ENCODE data around the gene LRP11. TPM values are rescaled to one million over a fixed set of nuclear protein-coding genes. Genes with fewer than 3 reads are reported as not detected.

The LRP11 gene
- total and polyA plus RNA-seq, 2 of the 13 experiments (the other 11 are each of a cell fraction or from before 2014, with no cell fraction given) = 32.4 to 48.9 TPM

DNA sequence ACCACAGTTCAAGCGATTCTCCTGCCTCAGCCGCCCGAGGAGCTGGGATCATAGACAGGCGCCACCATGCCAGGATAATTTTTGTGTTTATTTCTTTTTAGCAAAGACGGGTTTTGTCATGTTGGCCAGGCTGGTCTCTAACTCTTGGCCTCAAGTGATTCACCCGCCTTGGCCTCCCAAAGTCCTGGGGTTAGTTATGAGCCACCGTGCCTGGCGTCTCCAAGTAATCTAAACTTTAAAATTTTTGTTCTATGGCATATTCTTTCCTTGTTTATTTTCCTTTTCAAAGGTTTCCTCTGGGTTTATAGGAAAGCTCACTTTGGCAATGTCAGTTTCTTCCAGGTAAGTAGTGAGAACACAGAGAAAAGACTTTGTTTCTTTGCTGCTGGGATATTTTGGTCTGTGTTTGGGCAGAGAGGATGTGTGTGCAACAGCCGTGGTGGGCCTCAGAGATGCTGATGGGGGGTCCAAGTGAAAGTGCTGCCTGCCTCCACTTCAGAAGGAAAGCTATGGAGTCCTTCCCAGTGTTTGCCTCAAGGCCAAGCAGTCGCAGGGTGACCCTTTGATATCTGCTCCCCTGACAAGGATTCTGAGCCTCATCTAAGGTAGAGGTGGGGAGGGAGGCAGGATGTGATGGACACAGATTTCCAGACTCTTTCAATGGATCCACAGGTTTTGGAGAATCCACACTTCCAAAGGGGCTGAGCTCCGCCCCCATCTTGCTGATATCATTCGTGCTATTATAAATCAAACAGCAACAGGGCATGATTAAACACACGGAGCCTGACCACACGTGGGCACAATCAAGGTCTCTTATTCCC lies 2.3 kb downstream of the LRP11 start (continued):
- TF ChIP-seq ZNF576 (CRISPR knock-in tag; IDR thresholded peaks at IDR 0.05) (no peak), ELF4 (CRISPR knock-in tag; IDR thresholded peaks at IDR 0.05; ENCODE audit: borderline replicate concordance) (no peak), ZNF605 (CRISPR knock-in tag; IDR thresholded peaks at IDR 0.05) (0 out of 2 replicates have a peak, but pooled peaks have one; percentile 0), GABPA (IDR thresholded peaks at IDR 0.05; ENCODE audit: low read depth, low read length) (no peak), GABPA (CRISPR knock-in tag; IDR thresholded peaks at IDR 0.05; ENCODE audit: low read depth) (no peak), ZNF503 (CRISPR knock-in tag; IDR thresholded peaks at IDR 0.05) (no peak), AKNA (CRISPR knock-in tag; IDR thresholded peaks at IDR 0.05; ENCODE audit: borderline replicate concordance) (no peak), ZNF180 (CRISPR knock-in tag; IDR thresholded peaks at IDR 0.05; ENCODE audit: borderline replicate concordance, low read depth) (no peak), PITX1 (CRISPR knock-in tag; IDR thresholded peaks at IDR 0.05) (peak; percentile 67; the same call in 1 of the 2 replicates), ZSCAN30 (CRISPR knock-in tag; IDR thresholded peaks at IDR 0.05) (peak; percentile 86; the same call in 1 of the 2 replicates), MXI1 (IDR thresholded peaks at IDR 0.05; ENCODE audit: borderline replicate concordance, low read depth, low read length) (peak; percentile 34; the same call in 1 of the 3 replicates), ZNF230 (CRISPR knock-in tag; IDR thresholded peaks at IDR 0.05) (no peak), NFATC3 (CRISPR knock-in tag; IDR thresholded peaks at IDR 0.05) (no peak), TFAP4 (IDR thresholded peaks at IDR 0.05; ENCODE audit: borderline replicate concordance, low read depth) (no peak), RAD21 (CRISPR knock-in tag; IDR thresholded peaks at IDR 0.05) (0 out of 2 replicates have a peak, but pooled peaks have one; percentile 2), ZNF12 (CRISPR knock-in tag; IDR thresholded peaks at IDR 0.05) (no peak), NCOA1 (CRISPR knock-in tag; IDR thresholded peaks at IDR 0.05) (peak; percentile 41; the same call in 1 of the 2 replicates)
- TF ChIP-seq, protein P1, sequence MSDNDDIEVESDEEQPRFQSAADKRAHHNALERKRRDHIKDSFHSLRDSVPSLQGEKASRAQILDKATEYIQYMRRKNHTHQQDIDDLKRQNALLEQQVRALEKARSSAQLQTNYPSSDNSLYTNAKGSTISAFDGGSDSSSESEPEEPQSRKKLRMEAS (IDR thresholded peaks at IDR 0.05) = no peak
- TF ChIP-seq, protein P2, sequence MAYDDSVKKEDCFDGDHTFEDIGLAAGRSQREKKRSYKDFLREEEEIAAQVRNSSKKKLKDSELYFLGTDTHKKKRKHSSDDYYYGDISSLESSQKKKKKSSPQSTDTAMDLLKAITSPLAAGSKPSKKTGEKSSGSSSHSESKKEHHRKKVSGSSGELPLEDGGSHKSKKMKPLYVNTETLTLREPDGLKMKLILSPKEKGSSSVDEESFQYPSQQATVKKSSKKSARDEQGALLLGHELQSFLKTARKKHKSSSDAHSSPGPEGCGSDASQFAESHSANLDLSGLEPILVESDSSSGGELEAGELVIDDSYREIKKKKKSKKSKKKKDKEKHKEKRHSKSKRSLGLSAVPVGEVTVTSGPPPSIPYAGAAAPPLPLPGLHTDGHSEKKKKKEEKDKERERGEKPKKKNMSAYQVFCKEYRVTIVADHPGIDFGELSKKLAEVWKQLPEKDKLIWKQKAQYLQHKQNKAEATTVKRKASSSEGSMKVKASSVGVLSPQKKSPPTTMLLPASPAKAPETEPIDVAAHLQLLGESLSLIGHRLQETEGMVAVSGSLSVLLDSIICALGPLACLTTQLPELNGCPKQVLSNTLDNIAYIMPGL (CRISPR knock-in tag; IDR thresholded peaks at IDR 0.05; ENCODE audit: borderline replicate concordance in 1 of 2, low read depth in 1 of 2) = no peak; a peak in 1 of 4 replicates
